WTC11 (cell line): ENCODE data around the gene H2AZ1.

Experiments
- CREB1 ChIP-seq: sonication (generic); formaldehyde crosslinking; IDR thresholded peaks from 2 replicates; pipeline ENCODE4 v1.8.0; 2023; ENCODE audit warnings: mild to moderate bottlenecking, missing genetic modification reagents
- GRHL2 ChIP-seq: fragments of 250-450 bp; sonication (Bioruptor Pico); IDR thresholded peaks from 2 replicates; pipeline ENCODE4 v1.8.0; 2022; ENCODE audit warnings: mild to moderate bottlenecking, moderate library complexity; ENCODE audit not compliant: insufficient replicate concordance, severe bottlenecking
- NFE2L1 ChIP-seq: sonication (generic); formaldehyde crosslinking; IDR thresholded peaks from 2 replicates; pipeline ENCODE4 v1.8.1; 2023; ENCODE audit warnings: missing genetic modification reagents
- NR3C1 ChIP-seq: sonication (generic); formaldehyde crosslinking; conservative IDR thresholded peaks from 2 replicates; pipeline ENCODE4 v1.8.1; 2023; ENCODE audit warnings: low read depth, mild to moderate bottlenecking, missing genetic modification reagents

GRCh38 chr4:99934891-99935290 is 15.2 kb downstream of the H2AZ1 start:
- TF ChIP-seq NFE2L1 (no peak), NR3C1 (no peak), GRHL2 (CRISPR knock-in tag) (no peak), CREB1 (no peak)
